Ascending aorta (tissue), 2 donors: ENCODE results near the gene KCNMA1. TPM values are rescaled to one million over a fixed set of nuclear protein-coding genes. Genes with fewer than 3 reads are reported as not detected.

Experiments used
- DNase-seq, 2 donors: peaks; one replicate each; pipeline ENCODE4 v3.0.0-alpha.2; 2019; ENCODE audit warnings: low spot score in 2 of 2
- H3K27ac ChIP-seq, 2 donors: fragments of 200-600 bp; sonication (generic); one replicate each; pipeline ENCODE4 v1.5.1; 2016 to 2017; ENCODE audit warnings: mild to moderate bottlenecking in 1 of 2
- H3K27me3 ChIP-seq: fragments of 200-600 bp; sonication (generic); one replicate; pipeline ENCODE4 v1.5.1; 2017
- H3K36me3 ChIP-seq, 2 donors: fragments of 200-600 bp; sonication (generic); one replicate each; pipeline ENCODE4 v1.5.1; 2016
- H3K4me1 ChIP-seq, 2 donors: fragments of 200-600 bp; sonication (generic); one replicate each; pipeline ENCODE4 v1.5.1; 2016 to 2017; ENCODE audit warnings: mild to moderate bottlenecking in 1 of 2
- H3K4me3 ChIP-seq, 2 donors: fragments of 200-600 bp; sonication (generic); one replicate each; pipeline ENCODE4 v1.5.1; 2016 to 2017; ENCODE audit warnings: mild to moderate bottlenecking in 1 of 2
- H3K9me3 ChIP-seq, 2 donors: fragments of 200-600 bp; sonication (generic); one replicate each; pipeline ENCODE4 v1.5.1; 2016
- intact Hi-C: fragments of 100-400 bp; cut with DNase I; formaldehyde crosslinking; loops from one replicate; pipeline ENCODE4 v1.15.1; 2023
- total RNA-seq: library from RNA; depleted of rRNA; stranded (reverse); fragments of >200 nt; gene quantifications from one replicate; pipeline ENCODE4 v1.1.0, GENCODE V29; 2016
- TF ChIP-seq, protein P1 (sequence below), 3 experiments: fragments of 200-600 bp in 2 of 3; fragments of 450-650 bp in 1 of 3; sonication (generic) in 2 of 3; IDR thresholded peaks; one replicate each; pipeline ENCODE4 v1.5.1; 2016 to 2019; ENCODE audit warnings: antibody characterized with exemption in 3 of 3, mild to moderate bottlenecking in 1 of 3, moderate library complexity in 1 of 3

The KCNMA1 gene
- total RNA-seq, 1 donor from 2014 or later: 28.6 TPM

GRCh38 chr10:77060913-77061312 is 576.7 kb downstream of the KCNMA1 start:
- intact Hi-C loops: no loop called here
- TF ChIP-seq, protein P1, sequence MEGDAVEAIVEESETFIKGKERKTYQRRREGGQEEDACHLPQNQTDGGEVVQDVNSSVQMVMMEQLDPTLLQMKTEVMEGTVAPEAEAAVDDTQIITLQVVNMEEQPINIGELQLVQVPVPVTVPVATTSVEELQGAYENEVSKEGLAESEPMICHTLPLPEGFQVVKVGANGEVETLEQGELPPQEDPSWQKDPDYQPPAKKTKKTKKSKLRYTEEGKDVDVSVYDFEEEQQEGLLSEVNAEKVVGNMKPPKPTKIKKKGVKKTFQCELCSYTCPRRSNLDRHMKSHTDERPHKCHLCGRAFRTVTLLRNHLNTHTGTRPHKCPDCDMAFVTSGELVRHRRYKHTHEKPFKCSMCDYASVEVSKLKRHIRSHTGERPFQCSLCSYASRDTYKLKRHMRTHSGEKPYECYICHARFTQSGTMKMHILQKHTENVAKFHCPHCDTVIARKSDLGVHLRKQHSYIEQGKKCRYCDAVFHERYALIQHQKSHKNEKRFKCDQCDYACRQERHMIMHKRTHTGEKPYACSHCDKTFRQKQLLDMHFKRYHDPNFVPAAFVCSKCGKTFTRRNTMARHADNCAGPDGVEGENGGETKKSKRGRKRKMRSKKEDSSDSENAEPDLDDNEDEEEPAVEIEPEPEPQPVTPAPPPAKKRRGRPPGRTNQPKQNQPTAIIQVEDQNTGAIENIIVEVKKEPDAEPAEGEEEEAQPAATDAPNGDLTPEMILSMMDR (IDR thresholded peaks at IDR 0.05): no peak
- DNase-seq: no peak
- H3K36me3 ChIP-seq: peaks cover 0 to 3% of the 10 kb centered on the region in 2 donors
- no peaks in the 10 kb centered on the region for H3K27me3 ChIP-seq
- H3K9me3 ChIP-seq: no peaks in the 10 kb centered on the region
- H3K27ac ChIP-seq: no peak overlapping the region
- no peaks in the 10 kb centered on the region for H3K4me1 ChIP-seq
- no peak overlapping the region for H3K4me3 ChIP-seq

- intact Hi-C loops: no loop called here
- TF ChIP-seq, protein P1 (IDR thresholded peaks at IDR 0.05): no peak
- Histone ChIP-seq H3K4me3 (no peak overlapping the region), H3K27ac (no peak overlapping the region), H3K9me3 (no peaks in the 10 kb centered on the region), H3K36me3 (no peaks in the 10 kb centered on the region), H3K27me3 (no peaks in the 10 kb centered on the region), H3K4me1 (no peaks in the 10 kb centered on the region)
- no peak for DNase-seq
Observed at GRCh38 chr10:77056650-77057049, 581.0 kb downstream of the KCNMA1 start.

DNA sequence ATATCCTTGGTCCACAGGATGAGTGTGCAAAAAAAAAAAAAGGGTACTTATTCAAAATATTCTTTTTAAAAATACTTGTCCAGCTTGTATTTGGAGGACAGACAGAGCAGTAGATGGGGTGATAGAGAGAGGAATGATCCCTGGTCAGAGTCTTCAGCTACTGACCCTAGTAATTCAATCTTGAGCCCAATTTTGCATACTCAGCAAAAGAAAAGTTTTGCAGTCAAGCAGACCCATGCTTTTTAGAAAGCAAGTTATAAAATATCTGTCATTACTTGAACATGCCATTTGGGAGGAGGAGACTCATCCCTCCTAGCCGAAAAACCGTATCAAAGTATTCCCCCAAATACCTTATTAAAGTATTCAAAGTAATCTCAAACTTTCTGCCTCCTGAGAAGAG is 585.0 kb downstream of the KCNMA1 start:
- TF ChIP-seq, protein P1 (IDR thresholded peaks at IDR 0.05): no peak
- H3K4me1 ChIP-seq: peaks cover 0 to 6% of the 10 kb centered on the region in 2 donors

DNA sequence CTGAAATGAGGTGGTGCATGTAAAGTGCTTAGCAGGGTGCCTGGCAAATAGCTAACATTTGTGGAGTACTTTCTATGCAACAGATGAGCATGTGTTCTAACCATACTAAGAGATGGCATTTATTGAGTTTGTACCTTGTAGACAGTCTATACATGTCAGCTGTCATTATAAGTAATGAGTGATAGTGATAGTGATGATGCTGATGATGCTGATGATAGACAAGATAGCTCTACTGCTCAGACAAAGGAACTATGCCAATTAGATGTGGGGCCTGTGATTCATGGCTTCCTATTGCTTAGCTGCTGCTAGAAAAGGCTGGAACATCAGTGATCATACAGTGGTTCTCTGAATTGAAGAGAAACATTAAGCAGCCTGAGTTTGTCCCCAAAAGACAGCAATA is 585.8 kb downstream of the KCNMA1 start:
- Histone ChIP-seq H3K4me1 (peaks cover 0 to 11% of the 10 kb centered on the region in 2 donors), H3K9me3 (no peaks in the 10 kb centered on the region), H3K4me3 (no peak overlapping the region), H3K36me3 (no peaks in the 10 kb centered on the region), H3K27ac (no peak overlapping the region), H3K27me3 (no peaks in the 10 kb centered on the region)
- TF ChIP-seq, protein P1 (IDR thresholded peaks at IDR 0.05): no peak
- intact Hi-C loops: no loop called here
- DNase-seq: no peak

More for the DNA sequence above, 585.0 kb downstream of the KCNMA1 start:
- Histone ChIP-seq H3K36me3 (no peaks in the 10 kb centered on the region), H3K9me3 (no peaks in the 10 kb centered on the region), H3K27ac (no peak overlapping the region), H3K4me3 (no peak overlapping the region), H3K27me3 (no peaks in the 10 kb centered on the region)
- intact Hi-C loops: no loop called here
- no peak for DNase-seq

DNA sequence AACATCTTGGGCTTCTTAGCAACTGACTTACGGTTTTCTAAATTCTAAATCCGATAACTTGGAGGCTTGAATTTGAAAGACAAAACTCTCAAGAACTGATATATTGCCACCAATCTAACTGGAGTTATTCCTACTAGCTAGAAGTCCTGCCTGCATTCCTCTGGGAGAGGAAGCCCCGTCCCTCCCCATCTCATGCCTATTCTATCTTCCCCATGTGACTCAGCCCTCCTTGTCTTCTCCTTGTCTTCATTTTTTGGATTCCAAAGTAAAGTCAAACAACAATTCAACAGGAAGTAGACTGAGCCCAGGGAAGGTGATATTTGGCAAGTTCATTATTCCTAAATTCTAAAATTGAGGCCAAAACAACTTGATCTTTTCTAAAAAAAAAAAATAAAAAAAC is 587.7 kb downstream of the KCNMA1 start:
- no peak for DNase-seq
- Histone ChIP-seq H3K4me3 (no peak overlapping the region), H3K4me1 (peaks cover 0 to 14% of the 10 kb centered on the region in 2 donors), H3K9me3 (no peaks in the 10 kb centered on the region), H3K27ac (peak overlapping the region; percentile 27 to 42), H3K27me3 (no peaks in the 10 kb centered on the region), H3K36me3 (no peaks in the 10 kb centered on the region)
- intact Hi-C loops: no loop called here
- TF ChIP-seq, protein P1 (IDR thresholded peaks at IDR 0.05): no peak

DNA sequence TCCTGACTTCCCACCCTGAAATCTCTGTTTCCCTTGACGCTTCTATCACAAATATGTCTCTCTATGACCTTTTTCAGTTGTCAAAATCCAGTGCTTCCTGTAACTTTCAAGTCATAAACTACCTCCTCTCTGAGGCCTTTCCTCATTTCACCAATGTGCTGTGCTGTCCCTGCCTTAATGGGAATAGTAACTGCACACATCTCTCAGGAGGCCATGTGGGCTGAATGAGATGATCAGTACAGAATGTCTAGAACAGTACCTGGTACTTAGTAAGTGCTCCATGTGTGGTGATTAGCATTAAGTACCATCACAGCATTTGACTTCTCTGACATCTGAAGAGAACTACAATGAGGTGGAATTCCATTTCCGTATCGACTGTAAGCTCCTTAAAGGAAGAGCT is 588.5 kb downstream of the KCNMA1 start:
- TF ChIP-seq, protein P1 (IDR thresholded peaks at IDR 0.05): no peak
- intact Hi-C loops: no loop called here
- Histone ChIP-seq H3K4me3 (no peak overlapping the region), H3K27ac (peak overlapping the region; percentile 27 to 37), H3K9me3 (no peaks in the 10 kb centered on the region), H3K4me1 (peaks cover 0 to 15% of the 10 kb centered on the region in 2 donors), H3K36me3 (no peaks in the 10 kb centered on the region), H3K27me3 (no peaks in the 10 kb centered on the region)
- DNase-seq: no peak
